Esophagus mucosa (tissue), 1 donor: ENCODE data around the gene OGFOD2. TPM values are rescaled to one million over a fixed set of nuclear protein-coding genes. Genes with fewer than 3 reads are reported as not detected.

Experiments
- ATAC-seq: fragments of 200-7000 bp; cut with Tn5 transposase; one replicate; pipeline ENCODE4 v1.9.1; 2020
- total RNA-seq: library from RNA; stranded (reverse); gene quantifications from one replicate; pipeline ENCODE4 v1.2.4, GENCODE V29; 2023
- donor health status: DM: yes; HTN: yes; CAD: no.

Gene OGFOD2
- total RNA-seq, 1 donor from 2014 or later: 14.7 TPM

DNA sequence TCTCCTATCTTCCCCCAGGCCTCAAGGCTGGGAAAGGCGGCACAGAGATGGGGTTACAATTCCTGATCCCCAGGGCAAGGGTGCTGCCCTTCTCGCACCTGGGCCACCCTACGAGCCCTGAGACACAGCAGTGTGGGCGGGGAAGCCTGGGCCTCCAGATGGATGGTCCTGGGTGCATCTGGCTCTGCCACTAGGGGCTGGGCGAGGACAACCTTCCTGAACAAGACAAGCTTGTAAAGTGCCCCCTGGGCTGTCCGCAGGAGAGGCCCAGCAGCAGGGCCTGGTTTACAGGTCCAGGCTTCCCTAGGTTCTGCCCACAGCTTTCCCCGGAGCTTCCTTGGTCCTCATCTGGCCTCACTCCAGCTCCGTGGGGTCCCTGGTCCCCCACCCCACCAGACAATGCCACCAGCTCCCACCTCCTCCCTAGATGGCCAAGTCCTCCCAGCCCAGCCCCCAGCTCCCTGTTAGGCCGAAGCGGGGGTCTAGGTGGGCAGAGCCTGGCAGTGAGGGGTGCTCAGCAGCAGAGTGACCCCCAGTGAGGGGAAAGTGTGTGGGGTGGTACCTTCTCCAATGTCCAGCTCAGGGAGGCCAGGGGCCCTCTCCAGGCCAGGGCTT is 14.3 kb downstream of the OGFOD2 start:
- ATAC-seq: no peak

DNA sequence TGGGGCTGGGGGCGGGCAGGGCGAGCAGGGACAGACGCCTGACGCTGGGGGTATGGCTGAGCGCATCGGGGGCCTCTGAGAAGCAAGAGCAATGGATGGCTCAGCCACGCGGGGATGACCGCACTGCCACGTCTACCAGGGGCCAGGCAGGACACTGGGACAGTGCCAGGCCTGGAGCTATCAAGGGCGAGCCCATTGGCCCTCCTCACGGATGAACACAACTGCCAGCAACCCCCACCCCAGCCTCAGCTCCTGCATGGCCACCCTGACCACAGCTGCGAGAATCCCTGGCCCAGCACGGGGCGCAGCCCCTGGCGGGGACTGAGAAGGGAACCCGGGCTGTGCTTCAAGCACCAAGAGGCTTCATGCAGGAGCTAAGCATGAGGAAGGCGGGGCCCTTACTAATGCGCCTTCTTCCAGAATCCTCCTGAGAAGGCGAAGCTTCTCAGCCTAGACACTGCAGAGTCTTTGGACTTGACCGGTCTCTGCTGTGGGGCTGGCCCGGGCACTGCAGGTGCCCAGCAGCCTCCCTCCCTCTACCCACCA is 14.9 kb downstream of the OGFOD2 start:
- no peak for ATAC-seq

DNA sequence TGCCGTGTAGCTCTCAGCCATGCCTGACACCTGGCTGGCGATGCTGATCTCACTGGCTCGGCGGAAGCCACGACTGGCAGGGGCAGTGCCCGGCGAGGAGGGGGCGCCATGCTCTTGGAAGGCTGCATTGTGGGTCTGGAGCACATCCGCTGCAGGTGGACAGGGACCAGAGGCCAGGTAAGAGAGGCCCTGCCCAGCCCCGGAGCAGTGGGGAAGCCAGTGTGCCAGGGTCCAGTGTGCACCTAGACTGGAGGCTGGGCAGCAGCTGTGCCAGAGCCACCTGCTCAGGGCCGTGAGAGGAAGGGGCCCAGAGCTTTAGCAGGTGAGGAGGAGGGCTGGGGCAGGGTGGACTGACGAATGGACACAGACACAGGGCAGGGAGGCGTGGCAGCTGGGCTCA is 15.5 kb downstream of the OGFOD2 start:
- no peak for ATAC-seq

DNA sequence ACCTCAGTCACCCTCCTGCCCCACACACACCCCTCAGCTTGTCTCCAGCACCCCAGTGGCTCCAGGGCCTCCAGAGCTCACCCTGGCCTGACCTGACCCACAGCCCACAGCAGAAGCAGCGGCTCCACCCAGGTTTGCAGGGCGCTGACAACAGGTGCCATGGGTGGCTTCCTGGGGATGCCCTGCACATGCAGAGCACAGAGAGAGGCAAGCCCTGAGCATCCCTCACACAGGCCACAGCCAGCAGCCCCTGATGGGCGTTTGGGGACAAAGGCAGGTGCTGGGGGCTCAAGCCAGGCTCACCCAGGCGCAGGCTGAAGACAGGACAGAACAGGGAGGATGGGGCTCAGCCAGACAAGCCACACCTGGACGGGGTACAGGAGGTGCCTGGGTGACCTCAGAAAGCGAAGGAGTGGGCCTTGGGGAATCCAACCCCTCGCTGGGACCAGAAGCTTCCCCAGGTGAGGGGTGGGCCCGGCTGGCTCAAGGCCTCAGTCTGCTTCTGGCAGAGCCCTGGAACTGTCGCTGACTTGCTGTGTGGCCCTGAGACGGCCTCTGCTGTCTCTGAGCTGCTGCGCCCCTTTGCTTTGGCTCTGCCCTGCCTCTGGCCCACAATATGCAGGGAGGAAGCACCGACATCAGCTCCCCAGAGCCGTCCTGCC is 16.0 kb downstream of the OGFOD2 start:
- ATAC-seq: no peak

DNA sequence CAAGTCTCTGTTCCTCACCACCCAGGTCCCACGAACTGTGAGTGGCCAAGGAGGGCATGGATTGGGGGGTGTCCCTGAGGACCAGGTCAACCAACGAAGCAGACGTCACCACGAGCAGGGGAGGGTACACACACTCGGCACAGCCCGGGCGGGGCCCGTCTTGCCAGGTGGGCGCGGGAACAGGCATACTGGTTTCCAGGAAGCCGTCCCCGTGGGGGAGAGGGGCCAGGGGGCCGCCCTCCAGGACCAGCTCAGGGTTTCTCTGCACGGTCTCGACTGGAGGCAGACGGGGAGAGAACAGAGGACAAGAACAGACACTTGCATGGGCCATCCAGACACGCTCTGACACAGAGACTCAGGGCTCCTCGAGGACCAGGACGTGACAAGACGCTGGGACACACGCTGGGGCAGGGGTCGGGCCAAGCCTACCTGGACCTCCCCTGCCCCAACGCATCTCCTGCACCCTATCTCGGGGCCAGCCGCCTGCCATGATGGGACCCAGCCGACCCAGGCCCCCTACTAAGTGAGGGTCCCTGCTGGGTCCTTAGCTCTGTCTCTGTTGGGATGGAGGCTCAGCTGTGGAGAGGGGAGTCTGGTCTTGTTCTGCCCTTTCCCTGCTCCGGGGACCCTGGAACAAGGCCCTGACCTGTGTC is 16.7 kb downstream of the OGFOD2 start:
- ATAC-seq: no peak

DNA sequence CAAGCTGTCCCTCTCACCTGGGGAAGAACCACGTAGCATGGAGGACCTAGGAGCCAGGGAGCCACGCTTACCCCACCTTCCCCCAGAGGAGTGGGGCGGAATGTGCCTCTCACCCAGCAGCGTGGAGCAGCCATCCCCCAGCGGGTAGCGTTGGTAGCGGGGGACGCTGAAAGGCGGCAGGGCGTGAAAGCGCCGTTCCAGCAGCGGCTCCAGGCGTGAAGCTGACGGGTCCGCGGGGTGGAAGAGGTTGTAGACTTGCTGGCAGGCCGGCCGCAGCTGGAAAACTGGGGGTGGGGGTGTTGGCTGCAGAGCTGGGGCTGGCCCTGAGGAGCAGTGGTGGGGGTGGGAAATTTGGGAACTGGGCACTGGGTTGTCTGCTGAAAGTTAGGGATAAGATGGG is 17.3 kb downstream of the OGFOD2 start:
- ATAC-seq: no peak

DNA sequence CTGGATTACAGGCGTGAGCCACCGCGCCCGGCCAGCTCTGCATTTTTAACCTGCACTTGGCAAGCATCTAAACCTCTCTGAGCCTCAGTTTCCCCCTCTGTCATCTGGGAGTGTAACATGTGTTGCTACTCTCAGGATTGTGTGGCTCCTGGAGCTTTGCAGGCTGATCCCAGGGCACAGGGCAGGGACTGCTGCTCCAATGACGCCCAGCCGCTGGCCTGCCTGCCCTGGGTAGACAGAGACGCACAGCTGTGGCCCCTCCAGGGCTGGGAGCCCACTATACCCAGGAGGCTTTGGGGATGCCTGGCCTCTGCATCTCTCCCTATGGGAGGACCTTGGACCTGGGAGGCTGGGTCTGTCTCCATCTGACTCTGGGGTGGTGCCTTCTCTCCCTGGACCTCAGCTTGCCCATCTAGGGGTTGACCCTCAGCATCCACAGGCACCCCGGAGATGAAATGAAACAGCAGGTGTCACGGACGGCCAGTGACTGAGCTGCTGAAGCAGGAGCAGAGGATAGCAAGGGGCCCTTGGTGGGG is 19.2 kb downstream of the OGFOD2 start:
- ATAC-seq: no peak

DNA sequence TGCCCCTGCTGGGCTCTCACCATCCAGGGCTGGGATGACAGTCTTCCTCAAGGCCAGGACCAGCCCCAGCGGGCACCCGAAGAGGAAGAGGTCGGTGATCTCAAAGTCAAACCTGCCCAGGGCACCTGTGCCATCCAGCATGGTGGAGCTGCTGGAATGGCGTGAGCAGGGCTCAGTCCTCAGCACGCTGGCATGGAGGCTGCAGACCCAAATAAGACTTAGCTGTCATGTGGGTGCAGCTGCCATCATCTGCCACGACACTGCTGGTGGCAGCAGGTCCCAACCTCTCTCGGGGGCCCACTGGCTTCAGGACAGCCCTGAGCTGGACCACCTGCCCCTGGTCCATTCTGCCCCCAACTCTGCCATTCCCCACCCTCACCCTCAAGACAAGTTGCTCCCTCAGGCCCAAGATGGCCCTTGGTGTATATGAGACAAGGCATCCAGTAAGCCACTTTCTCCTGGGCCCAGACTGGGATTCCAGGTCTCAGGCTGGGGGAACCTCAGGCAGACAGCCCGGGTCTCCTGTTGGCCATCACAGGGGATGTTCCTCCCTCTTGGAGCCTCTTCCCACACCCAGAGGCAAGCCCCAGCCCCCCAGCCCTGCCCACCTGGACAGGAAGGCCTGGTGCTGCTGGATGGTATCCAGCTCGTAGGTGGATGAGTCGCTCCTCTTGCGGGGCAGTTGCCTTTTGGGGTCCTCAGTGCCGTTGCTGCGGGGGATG is 19.9 kb downstream of the OGFOD2 start:
- ATAC-seq: no peak

DNA sequence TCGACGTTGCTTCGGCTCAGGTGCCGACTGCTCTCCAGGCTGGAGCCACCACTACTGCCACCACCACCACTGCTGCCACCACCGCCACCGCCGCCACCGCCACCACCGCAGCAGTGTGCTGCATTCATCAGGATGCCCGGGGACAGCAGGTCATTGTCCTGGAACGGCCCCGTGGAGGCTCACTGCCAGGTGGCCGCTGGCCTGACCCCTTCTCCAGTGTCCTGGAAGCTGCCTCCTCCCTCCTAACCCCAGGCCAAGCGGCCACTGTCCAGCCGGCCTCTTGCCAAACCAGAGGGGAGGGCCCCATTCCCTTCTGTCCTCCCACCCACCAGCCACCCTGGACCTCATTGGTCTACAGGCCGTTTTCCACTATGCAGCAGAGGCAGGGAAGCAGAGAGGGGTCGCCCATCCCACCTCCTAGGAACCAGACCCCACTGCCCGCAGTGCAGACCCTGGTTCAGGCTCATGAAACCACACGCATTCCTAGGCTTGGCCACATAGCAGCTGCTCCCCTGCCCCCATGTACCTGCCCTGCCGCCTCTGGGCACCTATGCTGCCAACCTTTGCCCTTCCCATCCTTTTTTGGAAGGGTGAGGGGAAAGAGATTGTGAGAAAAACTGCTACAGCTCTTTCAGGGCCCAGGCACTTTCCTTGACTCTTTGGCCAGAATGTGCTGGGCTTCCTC is 20.6 kb downstream of the OGFOD2 start:
- ATAC-seq: no peak

DNA sequence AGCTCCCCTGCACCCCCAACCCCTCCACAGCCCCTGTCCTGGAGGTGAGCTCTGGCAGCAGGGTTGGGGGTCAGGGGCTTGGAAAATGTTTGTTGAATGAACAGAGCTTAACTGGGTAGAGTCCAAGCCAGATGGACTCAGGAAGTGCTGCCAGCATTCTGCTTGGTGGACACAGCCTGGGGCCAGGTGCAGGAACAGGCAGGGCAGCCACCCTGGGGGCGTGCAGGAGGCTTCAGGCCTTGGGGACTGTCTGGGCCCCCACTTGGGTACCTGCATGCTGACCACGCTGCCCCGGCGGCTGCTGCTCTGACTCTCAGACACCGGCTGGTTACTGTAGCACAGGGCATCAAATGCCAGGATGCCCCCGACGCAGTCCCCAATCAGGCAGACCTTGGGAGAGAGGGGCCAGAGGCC is 21.2 kb downstream of the OGFOD2 start:
- no peak for ATAC-seq

DNA sequence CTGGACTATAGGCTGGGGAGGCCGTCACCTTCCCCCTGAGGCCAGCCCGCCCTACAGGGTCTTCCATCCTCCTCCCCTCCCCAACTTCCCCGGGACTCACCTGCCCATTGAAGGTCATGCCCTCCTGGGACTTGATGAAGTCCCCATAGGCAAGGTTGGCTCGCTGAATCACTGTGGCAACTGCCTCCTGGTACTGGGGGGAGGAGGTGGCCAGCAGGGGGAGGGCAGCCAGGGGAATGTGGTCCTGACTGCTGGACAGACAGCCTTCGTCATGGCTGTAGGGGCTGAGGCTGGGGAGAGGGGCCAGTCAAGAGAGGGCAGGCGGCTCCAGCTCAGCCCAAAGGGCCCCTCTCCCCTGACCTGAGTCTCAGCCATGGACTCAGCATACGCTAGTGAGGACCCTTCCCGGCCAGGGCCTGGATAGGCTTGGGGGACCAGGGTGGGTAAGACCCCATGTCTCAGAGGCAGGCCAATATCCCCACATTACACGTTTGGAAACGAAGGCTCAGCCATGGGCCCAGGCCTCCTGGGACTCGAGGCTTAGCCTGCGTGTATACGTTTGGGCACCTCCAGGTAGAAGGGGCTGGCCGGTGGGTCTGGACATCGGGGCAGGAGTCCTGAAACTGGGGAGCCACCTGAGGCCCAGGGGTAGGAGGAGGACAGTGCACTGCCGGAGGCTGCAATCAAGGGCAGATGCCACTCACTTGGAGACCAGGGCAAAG is 21.7 kb downstream of the OGFOD2 start:
- ATAC-seq: no peak

DNA sequence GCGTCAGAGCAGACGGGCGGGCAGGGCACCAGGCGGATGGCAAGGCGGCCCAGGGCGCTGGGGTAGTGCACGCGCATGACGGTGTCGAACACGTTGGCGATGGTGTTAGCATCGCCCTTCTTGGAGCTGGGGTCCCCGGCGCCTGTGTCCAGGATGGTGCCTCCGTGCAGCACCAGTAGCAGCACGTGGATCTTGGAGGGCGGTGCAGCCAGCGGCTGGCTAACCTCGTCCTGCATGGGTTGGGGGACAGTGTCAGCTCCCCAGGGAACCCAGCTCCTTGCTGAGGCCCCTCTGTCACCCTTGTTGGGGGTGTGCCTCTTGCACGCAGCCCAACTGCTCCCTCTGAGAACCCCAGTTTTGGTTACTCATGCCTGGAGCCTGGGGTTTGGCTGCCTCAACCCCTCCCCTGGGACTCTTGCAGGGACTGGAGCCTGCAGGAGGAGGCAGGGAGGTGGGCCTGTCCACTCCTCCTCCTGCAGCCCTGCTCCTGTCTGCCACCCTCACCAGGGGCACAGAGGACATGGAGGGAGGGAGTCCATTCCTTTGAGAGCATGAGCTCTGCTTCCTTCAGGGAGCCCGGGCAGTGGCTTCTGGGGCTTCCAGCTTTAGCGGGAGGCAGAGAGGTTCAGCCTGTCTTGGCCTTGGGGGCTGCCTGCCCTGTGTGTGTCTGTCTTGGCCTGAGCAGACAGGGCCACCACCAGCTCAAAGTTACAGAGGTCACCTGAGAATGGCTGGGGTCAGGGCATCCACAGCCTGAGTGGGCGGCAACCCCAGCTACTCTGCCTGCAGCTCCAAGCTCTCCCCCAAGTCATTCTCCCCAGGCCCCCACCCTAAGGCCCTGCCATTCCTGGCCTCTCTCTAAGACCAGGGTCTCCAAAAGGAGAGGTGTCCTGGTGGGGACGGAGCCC is 22.6 kb downstream of the OGFOD2 start:
- no peak for ATAC-seq

DNA sequence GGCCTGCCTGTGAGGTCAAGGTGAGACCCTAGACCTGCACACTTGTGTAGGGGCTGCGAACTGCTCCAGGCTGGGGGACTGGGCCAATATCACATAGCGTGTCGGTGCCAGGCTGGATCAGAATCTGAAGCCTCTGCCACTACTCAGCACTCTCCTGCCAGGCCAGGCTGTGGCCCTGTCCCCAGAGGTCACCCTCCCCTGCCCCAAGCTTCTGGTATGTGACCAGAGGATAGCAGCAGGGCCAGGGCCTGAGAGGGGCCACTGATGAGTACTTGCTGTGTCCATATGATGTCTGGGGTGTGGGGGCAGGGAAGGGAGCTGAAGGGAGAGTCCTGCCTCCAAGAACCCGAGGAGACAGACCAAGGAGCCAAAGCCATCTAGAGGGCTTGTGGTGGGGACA is 23.3 kb downstream of the OGFOD2 start:
- ATAC-seq: no peak

DNA sequence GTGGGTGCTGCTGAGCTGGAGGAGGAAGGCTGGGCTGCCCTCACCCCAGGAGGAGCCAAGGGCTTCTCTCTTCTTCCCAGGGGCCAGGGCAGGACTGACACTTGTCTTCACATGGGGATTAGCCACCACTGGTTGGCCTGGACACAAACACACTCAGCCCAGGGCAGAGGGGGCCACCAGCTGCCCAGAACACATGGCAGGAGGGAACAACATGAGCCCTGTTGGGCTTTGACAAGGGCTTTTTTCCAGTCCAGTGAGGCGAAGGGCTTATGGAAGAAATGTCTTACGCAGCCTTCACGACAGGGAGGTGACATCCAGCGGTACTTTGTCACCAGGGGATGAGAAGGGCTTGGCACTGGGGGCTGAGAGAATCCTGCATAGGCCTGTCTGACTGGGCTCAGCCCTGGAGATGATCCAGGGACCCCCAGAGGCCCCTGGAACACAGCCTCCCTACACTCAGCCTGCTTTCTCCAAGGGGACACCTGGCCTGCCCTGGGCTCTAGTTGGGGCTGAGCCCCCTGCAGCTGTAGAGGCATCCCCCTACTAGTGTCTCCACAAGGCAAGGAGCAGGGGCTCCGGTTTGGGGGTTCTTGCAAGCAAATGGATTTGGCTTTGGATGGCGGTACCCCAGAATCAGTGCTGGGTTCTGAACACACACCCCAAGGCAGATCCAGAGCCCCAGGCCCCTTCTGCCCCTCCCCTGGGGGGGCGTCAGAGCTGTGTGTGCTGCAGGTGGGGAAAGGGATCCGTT is 24.3 kb downstream of the OGFOD2 start:
- ATAC-seq: no peak

DNA sequence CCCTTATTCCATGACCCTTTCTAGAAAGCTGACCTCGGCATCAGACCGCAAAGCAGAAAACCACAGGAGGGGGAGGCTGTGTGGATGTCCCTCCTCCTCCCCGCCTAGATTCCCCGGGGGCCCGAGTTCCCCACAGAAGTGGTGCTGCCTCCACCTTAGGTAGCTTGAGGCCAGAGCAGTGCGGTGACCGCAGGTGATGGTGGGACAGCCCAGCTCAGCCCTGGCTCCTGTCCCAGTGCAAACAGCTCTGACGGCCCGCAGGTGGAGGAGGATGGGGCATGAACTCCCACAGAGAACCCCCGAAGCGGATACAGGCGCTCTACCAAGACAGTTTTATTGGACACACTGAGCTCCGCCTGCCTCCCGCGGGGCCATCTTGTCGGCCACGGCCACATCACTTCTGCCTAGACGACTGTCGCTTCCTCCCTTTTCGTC is 25.0 kb downstream of the OGFOD2 start:
- ATAC-seq: no peak

DNA sequence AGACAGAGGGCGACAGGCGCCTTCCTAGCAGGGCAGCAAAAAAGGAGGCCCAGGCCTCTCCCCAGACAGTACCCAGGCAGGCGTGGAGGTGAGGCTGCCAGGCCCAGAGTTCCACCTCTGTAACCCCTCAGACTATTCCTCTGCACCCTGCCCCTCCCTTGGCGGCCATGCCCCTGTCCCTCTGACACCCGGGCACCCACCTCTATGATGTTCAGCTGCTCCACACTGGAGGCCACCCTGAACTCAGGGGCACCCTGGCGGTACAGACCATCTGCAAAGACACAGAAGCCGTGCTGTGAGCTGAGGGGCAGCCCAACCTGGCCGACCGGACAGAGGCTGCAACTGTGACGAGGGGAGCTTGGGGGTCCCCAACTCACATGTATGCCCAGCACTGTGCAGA is 25.5 kb downstream of the OGFOD2 start:
- ATAC-seq: no peak

DNA sequence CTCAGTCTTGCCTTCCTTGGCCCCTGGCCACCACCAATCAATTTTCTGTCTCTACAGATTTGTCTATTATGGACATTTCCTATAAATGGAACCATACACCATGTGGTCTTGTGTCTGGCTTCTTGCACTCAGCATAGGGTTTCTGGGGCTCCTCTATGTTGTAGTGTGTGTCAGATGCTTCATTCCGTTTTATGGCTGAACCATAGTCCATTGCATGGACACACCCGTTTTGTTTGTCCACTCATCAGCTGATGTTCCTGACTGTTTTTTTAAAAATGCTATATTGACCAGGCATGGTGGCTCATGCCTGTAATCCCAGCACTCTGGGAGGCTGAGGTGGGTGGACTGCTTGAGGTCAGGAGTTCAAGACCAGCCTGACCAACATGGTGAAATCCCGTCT is 26.4 kb downstream of the OGFOD2 start:
- ATAC-seq: no peak

DNA sequence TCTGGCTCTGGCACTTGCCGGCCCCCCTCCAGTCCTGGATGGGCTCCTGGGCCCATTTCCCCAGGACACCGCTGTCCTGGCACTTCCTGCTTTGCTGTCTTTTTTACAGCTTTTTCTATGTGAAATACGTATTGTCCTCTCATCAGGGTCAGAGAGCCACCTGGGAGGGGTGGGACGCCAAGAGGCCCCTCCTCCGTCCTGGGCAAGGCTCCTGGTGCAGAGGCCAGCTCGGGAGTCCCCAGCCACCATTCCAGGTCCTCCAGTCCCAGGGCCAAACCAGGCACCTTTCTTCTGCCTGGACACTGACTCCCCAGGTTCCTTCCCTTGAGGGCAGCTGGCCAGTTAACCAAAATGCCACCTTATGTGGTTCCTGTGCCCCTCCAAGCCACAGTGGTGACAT is 28.2 kb downstream of the OGFOD2 start:
- no peak for ATAC-seq

DNA sequence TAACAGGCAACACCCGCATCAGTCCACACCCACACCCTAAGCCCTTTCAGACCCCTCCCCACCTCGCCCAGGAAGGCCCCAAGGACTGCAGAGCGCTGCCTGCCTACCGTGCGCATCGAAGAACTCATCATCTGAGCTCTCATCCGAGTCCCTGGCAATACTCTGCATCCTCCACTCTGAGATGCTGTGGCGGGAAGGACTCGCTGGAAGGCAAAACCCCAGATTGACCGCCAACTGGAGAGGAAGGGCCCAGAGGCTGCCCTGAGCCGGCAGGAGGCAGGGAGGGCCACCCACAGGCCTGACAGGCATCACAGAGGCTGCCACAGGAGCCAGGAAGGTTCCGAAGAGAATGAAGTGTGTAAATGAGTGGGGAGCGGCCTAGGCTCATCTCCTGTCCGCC is 29.2 kb downstream of the OGFOD2 start:
- ATAC-seq: no peak
